ENCODE measurements around the gene SLC25A21. TPM values are rescaled to one million over a fixed set of nuclear protein-coding genes. Genes with fewer than 3 reads are reported as not detected.

SLC25A21 gene
- total RNA-seq, 2 experiments from 2014 or later: not detected

- ChIA-PET CTCF (no interaction called here), POLR2A (no interaction called here)
- H3K27ac ChIP-seq (ENCODE audit: low read depth in 1 of 2, low read length in 2 of 2): no peak overlapping the region
- Mint-ChIP-seq H3K9me3 (peaks cover 3% of the 10 kb centered on the region), H3K27ac (no peak overlapping the region), H3K4me1 (ENCODE audit: low read depth) (no peaks in the 10 kb centered on the region), H3K4me3 (no peak overlapping the region), H3K27me3 (no peaks in the 10 kb centered on the region), H3K36me3 (ENCODE audit: low read depth) (no peaks in the 10 kb centered on the region)
- H3K4me1 ChIP-seq (ENCODE audit: insufficient read depth, low read length): no peaks in the 10 kb centered on the region
- no peaks in the 10 kb centered on the region for H3K27me3 ChIP-seq (ENCODE audit: control insufficient read depth in 1 of 2, insufficient read depth in 2 of 2, low read length in 2 of 2)
- TF ChIP-seq, protein P1, sequence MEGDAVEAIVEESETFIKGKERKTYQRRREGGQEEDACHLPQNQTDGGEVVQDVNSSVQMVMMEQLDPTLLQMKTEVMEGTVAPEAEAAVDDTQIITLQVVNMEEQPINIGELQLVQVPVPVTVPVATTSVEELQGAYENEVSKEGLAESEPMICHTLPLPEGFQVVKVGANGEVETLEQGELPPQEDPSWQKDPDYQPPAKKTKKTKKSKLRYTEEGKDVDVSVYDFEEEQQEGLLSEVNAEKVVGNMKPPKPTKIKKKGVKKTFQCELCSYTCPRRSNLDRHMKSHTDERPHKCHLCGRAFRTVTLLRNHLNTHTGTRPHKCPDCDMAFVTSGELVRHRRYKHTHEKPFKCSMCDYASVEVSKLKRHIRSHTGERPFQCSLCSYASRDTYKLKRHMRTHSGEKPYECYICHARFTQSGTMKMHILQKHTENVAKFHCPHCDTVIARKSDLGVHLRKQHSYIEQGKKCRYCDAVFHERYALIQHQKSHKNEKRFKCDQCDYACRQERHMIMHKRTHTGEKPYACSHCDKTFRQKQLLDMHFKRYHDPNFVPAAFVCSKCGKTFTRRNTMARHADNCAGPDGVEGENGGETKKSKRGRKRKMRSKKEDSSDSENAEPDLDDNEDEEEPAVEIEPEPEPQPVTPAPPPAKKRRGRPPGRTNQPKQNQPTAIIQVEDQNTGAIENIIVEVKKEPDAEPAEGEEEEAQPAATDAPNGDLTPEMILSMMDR (IDR thresholded peaks at IDR 0.05): no peak
- H3K4me3 ChIP-seq (ENCODE audit: low read length): no peak overlapping the region
- H3K9me3 ChIP-seq (ENCODE audit: control insufficient read depth in 1 of 2, insufficient read depth in 1 of 2, low read length in 2 of 2): peaks cover 0 to 3% of the 10 kb centered on the region in 2 experiments
- intact Hi-C loops (cut with DNase I, micrococcal nuclease): no loop called here
- ATAC-seq (ENCODE audit: poor library complexity) (no peak), DNase-seq (no peak)
- H3K36me3 ChIP-seq (ENCODE audit: insufficient read depth, low read length): no peaks in the 10 kb centered on the region
Observed at GRCh38 chr14:36810209-36810608, 362.2 kb downstream of the SLC25A21 start.

GRCh38 chr14:36807727-36808126 lies 364.7 kb downstream of the SLC25A21 start:
- Mint-ChIP-seq H3K9me3 (peaks cover 6% of the 10 kb centered on the region), H3K27ac (no peak overlapping the region), H3K4me3 (no peak overlapping the region), H3K27me3 (no peaks in the 10 kb centered on the region), H3K36me3 (ENCODE audit: low read depth) (no peaks in the 10 kb centered on the region), H3K4me1 (ENCODE audit: low read depth) (no peaks in the 10 kb centered on the region)
- no peaks in the 10 kb centered on the region for H3K4me1 ChIP-seq (ENCODE audit: insufficient read depth, low read length)
- DNase-seq: no peak
- CTCF ChIA-PET: no interaction called here
- H3K9me3 ChIP-seq (ENCODE audit: control insufficient read depth in 1 of 2, insufficient read depth in 1 of 2, low read length in 2 of 2): peaks cover 0 to 3% of the 10 kb centered on the region in 2 experiments
- H3K4me3 ChIP-seq (ENCODE audit: low read length): no peak overlapping the region
- intact Hi-C loops (cut with DNase I, micrococcal nuclease): no loop called here
- no peak for ATAC-seq (ENCODE audit: poor library complexity)
- POLR2A ChIA-PET: no interaction called here
- no peaks in the 10 kb centered on the region for H3K27me3 ChIP-seq (ENCODE audit: control insufficient read depth in 1 of 2, insufficient read depth in 2 of 2, low read length in 2 of 2)
- H3K36me3 ChIP-seq (ENCODE audit: insufficient read depth, low read length): no peaks in the 10 kb centered on the region
- TF ChIP-seq, protein P1 (IDR thresholded peaks at IDR 0.05): no peak
- no peak overlapping the region for H3K27ac ChIP-seq (ENCODE audit: low read depth in 1 of 2, low read length in 2 of 2)

GRCh38 chr14:36805131-36805559 lies 367.3 kb downstream of the SLC25A21 start:
- TF ChIP-seq, protein P1 (IDR thresholded peaks at IDR 0.05): no peak
- CTCF ChIA-PET: no interaction called here
- Mint-ChIP-seq H3K27me3 (no peaks in the 10 kb centered on the region), H3K9me3 (peaks cover 6% of the 10 kb centered on the region), H3K36me3 (ENCODE audit: low read depth) (no peaks in the 10 kb centered on the region), H3K4me1 (ENCODE audit: low read depth) (no peaks in the 10 kb centered on the region), H3K4me3 (no peak overlapping the region), H3K27ac (no peak overlapping the region)
- DNase-seq (no peak), ATAC-seq (ENCODE audit: poor library complexity) (no peak)
- H3K27ac ChIP-seq (ENCODE audit: low read depth in 1 of 2, low read length in 2 of 2): no peak overlapping the region
- H3K36me3 ChIP-seq (ENCODE audit: insufficient read depth, low read length): no peaks in the 10 kb centered on the region
- POLR2A ChIA-PET: no interaction called here
- H3K4me3 ChIP-seq (ENCODE audit: low read length): no peak overlapping the region
- no peaks in the 10 kb centered on the region for H3K27me3 ChIP-seq (ENCODE audit: control insufficient read depth in 1 of 2, insufficient read depth in 2 of 2, low read length in 2 of 2)
- H3K9me3 ChIP-seq (ENCODE audit: control insufficient read depth in 1 of 2, insufficient read depth in 1 of 2, low read length in 2 of 2): peaks cover 0 to 3% of the 10 kb centered on the region in 2 experiments
- no peaks in the 10 kb centered on the region for H3K4me1 ChIP-seq (ENCODE audit: insufficient read depth, low read length)
- intact Hi-C loops (cut with DNase I, micrococcal nuclease): no loop called here

Data from CD4-positive, alpha-beta T cell (primary cell).